ENCODE data around the gene TBCE.
"Not testable (repeated sequence)": the region's sequence is repeated elsewhere in the genome, so short reads cannot be mapped to it uniquely, and the experiment has no call there.

The TBCE gene

DNA sequence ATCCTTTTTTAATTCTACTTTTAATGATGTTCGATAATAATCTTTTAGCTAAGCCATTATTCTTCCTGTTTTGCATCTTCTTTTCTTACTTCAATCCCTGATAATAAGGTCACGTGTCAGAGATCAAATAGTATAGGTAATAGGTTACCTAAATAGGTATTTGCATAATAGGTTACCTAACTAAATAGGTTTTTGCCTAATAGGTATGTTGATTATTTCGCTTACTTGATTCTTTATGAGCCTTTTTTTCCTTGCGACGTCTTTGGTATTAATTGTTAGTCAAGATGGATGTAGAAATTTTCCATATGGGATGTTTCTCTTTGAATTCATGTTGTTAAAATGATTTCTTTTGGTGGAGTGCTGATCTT lies 36.3 kb upstream of the TBCE start:
- Histone ChIP-seq H3K4me1 (ENCODE audit: control insufficient read depth, insufficient read depth, low read length) (peaks cover 30% of the 10 kb centered on the region), H3K4me3 (ENCODE audit: low read length) (no peak overlapping the region), H3K27ac (ENCODE audit: low read depth, low read length) (no peak overlapping the region), H3K27me3 (ENCODE audit: control insufficient read depth, insufficient read depth, low read length) (no peaks in the 10 kb centered on the region), H3K36me3 (ENCODE audit: control insufficient read depth, insufficient read depth, low read length) (no peaks in the 10 kb centered on the region), H3K9ac (ENCODE audit: low read length) (no peak overlapping the region)

DNA sequence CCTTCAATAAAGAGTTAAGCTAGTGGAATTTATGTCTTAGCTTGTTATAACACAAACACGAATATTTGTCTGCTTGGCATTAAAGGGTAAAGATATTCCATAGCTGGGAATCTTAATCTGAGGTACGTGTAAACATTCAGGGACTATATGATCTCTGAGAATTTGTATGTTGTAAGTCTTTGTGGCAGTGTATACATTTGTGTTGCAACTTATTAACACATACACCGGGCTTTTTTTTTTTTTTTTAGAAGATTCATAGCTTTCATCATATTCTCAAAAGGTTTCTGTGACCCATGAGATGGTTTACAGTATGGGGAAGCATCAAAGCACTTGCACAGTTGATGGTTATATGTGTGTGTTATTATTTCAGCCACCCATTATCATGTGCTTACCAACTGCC lies 35.8 kb upstream of the TBCE start:
- H3K36me3 ChIP-seq (ENCODE audit: control insufficient read depth, insufficient read depth, low read length), result no peaks in the 10 kb centered on the region
- peaks cover 25% of the 10 kb centered on the region for H3K4me1 ChIP-seq (ENCODE audit: control insufficient read depth, insufficient read depth, low read length)
- H3K27ac ChIP-seq (ENCODE audit: low read depth, low read length), result no peak overlapping the region
- H3K4me3 ChIP-seq (ENCODE audit: low read length), result no peak overlapping the region
- no peak overlapping the region for H3K9ac ChIP-seq (ENCODE audit: low read length)
- no peaks in the 10 kb centered on the region for H3K27me3 ChIP-seq (ENCODE audit: control insufficient read depth, insufficient read depth, low read length)

DNA sequence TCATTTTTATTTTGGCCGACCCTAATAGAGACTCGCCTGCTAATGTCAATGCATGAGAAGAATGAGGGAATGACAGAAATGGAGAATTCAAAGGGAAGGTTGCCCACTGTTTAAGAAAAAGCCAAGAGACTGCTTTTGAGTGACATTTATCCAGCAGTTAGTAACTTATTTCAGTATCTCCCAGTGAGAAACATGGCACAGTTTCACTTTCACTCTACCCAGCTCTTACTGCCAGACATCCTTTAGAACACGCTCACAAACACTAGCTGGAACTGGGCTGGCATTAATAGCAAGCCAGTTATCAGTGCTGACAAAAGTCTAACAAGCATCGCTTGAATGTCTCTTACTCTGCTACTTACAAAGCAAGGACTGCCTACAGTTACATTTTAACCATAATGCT lies 30.3 kb upstream of the TBCE start:
- Histone ChIP-seq H3K27me3 (ENCODE audit: control insufficient read depth, insufficient read depth, low read length) (no peaks in the 10 kb centered on the region), H3K4me1 (ENCODE audit: control insufficient read depth, insufficient read depth, low read length) (peaks cover 3% of the 10 kb centered on the region), H3K27ac (ENCODE audit: low read depth, low read length) (no peak overlapping the region), H3K9ac (ENCODE audit: low read length) (no peak overlapping the region), H3K36me3 (ENCODE audit: control insufficient read depth, insufficient read depth, low read length) (peaks cover 5% of the 10 kb centered on the region), H3K4me3 (ENCODE audit: low read length) (no peak overlapping the region)

DNA sequence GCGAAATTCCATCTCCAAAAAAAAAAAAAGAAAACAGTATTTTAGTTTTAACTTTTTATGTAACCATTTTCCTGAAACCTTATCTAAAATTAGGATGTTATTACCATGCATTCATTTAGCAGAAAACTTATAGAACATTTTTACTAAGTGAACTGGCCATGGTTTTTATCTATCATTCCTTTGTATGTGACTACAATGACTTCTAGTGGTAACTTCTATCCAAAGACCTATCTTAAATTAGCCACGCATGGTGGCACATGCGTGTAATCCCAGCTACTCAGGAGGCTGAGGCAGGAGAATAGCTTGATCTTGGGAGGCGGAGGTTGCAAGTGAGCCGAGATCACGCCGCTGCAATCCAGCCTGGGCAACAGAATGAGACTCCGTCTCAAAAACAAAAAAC lies 27.5 kb upstream of the TBCE start:
- H3K9ac ChIP-seq (ENCODE audit: low read length), result no peak overlapping the region
- H3K4me1 ChIP-seq (ENCODE audit: control insufficient read depth, insufficient read depth, low read length), result peaks cover 3% of the 10 kb centered on the region
- H3K36me3 ChIP-seq (ENCODE audit: control insufficient read depth, insufficient read depth, low read length), result peaks cover 5% of the 10 kb centered on the region
- H3K27ac ChIP-seq (ENCODE audit: low read depth, low read length), result no peak overlapping the region
- H3K4me3 ChIP-seq (ENCODE audit: low read length), result no peak overlapping the region
- no peaks in the 10 kb centered on the region for H3K27me3 ChIP-seq (ENCODE audit: control insufficient read depth, insufficient read depth, low read length)

DNA sequence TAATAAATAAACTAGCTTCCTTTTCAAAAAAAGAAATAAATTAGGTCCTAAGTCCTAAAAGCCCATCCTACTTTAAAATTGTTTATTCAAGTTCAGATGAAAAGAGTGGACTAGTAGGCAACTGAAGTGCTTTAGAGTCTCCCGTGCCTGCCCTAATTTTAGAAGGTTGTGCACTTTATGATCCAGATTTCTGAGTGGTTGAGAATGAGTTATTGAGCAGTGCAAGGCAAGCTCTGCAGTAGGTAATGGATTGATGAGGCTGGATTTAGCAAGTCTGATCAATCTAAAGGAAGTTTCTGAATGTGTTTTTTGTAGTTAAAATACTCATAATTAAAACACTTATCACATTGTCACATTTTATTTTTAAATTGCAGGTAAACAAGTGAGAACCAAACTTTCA lies 25.9 kb upstream of the TBCE start:
- no peak overlapping the region for H3K9ac ChIP-seq (ENCODE audit: low read length)
- H3K27me3 ChIP-seq (ENCODE audit: control insufficient read depth, insufficient read depth, low read length), result no peaks in the 10 kb centered on the region
- peaks cover 5% of the 10 kb centered on the region for H3K36me3 ChIP-seq (ENCODE audit: control insufficient read depth, insufficient read depth, low read length)
- H3K27ac ChIP-seq (ENCODE audit: low read depth, low read length), result no peak overlapping the region
- no peak overlapping the region for H3K4me3 ChIP-seq (ENCODE audit: low read length)
- H3K4me1 ChIP-seq (ENCODE audit: control insufficient read depth, insufficient read depth, low read length), result peaks cover 3% of the 10 kb centered on the region

DNA sequence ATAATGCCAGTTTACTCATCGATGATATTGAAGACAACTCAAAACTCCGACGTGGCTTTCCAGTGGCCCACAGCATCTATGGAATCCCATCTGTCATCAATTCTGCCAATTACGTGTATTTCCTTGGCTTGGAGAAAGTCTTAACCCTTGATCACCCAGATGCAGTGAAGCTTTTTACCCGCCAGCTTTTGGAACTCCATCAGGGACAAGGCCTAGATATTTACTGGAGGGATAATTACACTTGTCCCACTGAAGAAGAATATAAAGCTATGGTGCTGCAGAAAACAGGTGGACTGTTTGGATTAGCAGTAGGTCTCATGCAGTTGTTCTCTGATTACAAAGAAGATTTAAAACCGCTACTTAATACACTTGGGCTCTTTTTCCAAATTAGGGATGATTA lies 25.2 kb upstream of the TBCE start:
- H3K27me3 ChIP-seq (ENCODE audit: control insufficient read depth, insufficient read depth, low read length), result no peaks in the 10 kb centered on the region
- H3K4me1 ChIP-seq (ENCODE audit: control insufficient read depth, insufficient read depth, low read length), result no peaks in the 10 kb centered on the region
- peaks cover under 1% of the 10 kb centered on the region for H3K36me3 ChIP-seq (ENCODE audit: control insufficient read depth, insufficient read depth, low read length)
- no peak overlapping the region for H3K4me3 ChIP-seq (ENCODE audit: low read length)
- no peak overlapping the region for H3K27ac ChIP-seq (ENCODE audit: low read depth, low read length)
- no peak overlapping the region for H3K9ac ChIP-seq (ENCODE audit: low read length)

DNA sequence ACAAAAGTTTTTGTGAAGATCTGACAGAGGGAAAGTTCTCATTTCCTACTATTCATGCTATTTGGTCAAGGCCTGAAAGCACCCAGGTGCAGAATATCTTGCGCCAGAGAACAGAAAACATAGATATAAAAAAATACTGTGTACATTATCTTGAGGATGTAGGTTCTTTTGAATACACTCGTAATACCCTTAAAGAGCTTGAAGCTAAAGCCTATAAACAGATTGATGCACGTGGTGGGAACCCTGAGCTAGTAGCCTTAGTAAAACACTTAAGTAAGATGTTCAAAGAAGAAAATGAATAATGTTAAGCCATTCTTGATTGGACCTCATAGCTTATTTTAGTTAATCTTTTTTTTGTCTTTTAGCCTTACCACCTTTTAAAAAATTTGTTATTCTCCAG lies 24.8 kb upstream of the TBCE start:
- no peaks in the 10 kb centered on the region for H3K27me3 ChIP-seq (ENCODE audit: control insufficient read depth, insufficient read depth, low read length)
- H3K9ac ChIP-seq (ENCODE audit: low read length), result no peak overlapping the region
- H3K4me3 ChIP-seq (ENCODE audit: low read length), result no peak overlapping the region
- H3K27ac ChIP-seq (ENCODE audit: low read depth, low read length), result no peak overlapping the region
- no peaks in the 10 kb centered on the region for H3K36me3 ChIP-seq (ENCODE audit: control insufficient read depth, insufficient read depth, low read length)
- H3K4me1 ChIP-seq (ENCODE audit: control insufficient read depth, insufficient read depth, low read length), result no peaks in the 10 kb centered on the region

DNA sequence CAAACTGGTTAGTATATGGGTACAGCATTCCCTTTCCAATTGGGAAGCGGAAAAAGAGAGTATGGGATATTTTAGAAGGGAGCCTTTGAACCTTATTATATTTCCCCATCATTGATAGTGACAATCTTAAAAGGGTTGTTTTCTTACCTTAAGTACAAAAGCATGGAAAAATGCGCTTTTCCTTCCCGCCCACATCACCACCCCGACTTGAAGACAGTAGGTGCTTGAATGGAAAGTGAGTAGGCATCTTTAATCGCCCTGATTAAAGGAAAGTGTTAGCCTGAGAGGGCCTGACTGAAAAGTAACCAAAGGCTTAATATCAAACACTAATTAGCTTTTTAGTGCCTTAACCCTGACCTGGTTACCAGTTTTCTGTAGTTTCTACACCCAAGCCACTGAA lies 23.5 kb upstream of the TBCE start:
- H3K27ac ChIP-seq (ENCODE audit: low read depth, low read length), result no peak overlapping the region
- H3K9ac ChIP-seq (ENCODE audit: low read length), result no peak overlapping the region
- H3K27me3 ChIP-seq (ENCODE audit: control insufficient read depth, insufficient read depth, low read length), result no peaks in the 10 kb centered on the region
- H3K36me3 ChIP-seq (ENCODE audit: control insufficient read depth, insufficient read depth, low read length), result no peaks in the 10 kb centered on the region
- H3K4me1 ChIP-seq (ENCODE audit: control insufficient read depth, insufficient read depth, low read length), result no peaks in the 10 kb centered on the region
- H3K4me3 ChIP-seq (ENCODE audit: low read length), result no peak overlapping the region

DNA sequence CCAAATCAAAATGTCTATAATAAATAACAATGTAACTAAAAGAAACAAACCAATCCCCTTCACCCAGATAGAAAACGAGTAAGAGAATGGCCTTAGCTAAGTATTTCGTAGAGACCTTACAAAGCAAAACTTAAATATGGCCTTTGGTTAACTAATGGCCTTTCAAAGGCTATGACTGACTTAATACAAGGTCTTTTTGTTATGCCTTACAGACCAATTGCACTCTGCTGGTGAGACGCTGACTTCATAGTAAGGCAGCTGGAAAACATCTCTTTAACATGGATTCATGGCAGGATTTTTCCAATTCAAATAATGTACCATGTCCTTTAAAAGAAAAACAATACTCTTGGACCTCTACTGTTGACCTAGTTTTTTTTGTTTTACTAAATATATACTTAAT lies 15.8 kb upstream of the TBCE start:
- Histone ChIP-seq H3K4me1 (ENCODE audit: control insufficient read depth, insufficient read depth, low read length) (no peaks in the 10 kb centered on the region), H3K36me3 (ENCODE audit: control insufficient read depth, insufficient read depth, low read length) (no peaks in the 10 kb centered on the region), H3K27ac (ENCODE audit: low read depth, low read length) (no peak overlapping the region), H3K4me3 (ENCODE audit: low read length) (no peak overlapping the region), H3K27me3 (ENCODE audit: control insufficient read depth, insufficient read depth, low read length) (no peaks in the 10 kb centered on the region), H3K9ac (ENCODE audit: low read length) (no peak overlapping the region)

DNA sequence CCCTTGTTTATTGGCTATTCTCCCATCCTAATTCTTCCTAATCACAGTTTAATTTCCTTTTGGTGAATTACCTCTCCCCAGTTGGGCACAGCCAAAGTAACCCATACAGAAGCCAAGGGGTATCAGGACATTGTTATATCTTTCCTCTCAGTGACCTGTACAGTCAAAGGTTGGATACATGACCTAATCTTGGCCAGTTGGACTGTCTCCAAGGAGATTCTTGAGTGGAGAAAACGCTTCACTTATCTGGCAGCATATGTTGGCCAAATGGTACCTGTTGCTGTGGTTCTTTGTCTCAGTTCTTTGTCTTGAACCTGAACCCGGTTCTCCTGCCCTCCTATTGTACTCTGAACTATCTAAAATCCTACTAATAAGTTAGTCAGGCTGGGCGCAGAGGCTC lies 15.3 kb upstream of the TBCE start:
- H3K27ac ChIP-seq (ENCODE audit: low read depth, low read length), result no peak overlapping the region
- H3K9ac ChIP-seq (ENCODE audit: low read length), result no peak overlapping the region
- no peak overlapping the region for H3K4me3 ChIP-seq (ENCODE audit: low read length)
- H3K27me3 ChIP-seq (ENCODE audit: control insufficient read depth, insufficient read depth, low read length), result no peaks in the 10 kb centered on the region
- H3K36me3 ChIP-seq (ENCODE audit: control insufficient read depth, insufficient read depth, low read length), result no peaks in the 10 kb centered on the region
- H3K4me1 ChIP-seq (ENCODE audit: control insufficient read depth, insufficient read depth, low read length), result no peaks in the 10 kb centered on the region

DNA sequence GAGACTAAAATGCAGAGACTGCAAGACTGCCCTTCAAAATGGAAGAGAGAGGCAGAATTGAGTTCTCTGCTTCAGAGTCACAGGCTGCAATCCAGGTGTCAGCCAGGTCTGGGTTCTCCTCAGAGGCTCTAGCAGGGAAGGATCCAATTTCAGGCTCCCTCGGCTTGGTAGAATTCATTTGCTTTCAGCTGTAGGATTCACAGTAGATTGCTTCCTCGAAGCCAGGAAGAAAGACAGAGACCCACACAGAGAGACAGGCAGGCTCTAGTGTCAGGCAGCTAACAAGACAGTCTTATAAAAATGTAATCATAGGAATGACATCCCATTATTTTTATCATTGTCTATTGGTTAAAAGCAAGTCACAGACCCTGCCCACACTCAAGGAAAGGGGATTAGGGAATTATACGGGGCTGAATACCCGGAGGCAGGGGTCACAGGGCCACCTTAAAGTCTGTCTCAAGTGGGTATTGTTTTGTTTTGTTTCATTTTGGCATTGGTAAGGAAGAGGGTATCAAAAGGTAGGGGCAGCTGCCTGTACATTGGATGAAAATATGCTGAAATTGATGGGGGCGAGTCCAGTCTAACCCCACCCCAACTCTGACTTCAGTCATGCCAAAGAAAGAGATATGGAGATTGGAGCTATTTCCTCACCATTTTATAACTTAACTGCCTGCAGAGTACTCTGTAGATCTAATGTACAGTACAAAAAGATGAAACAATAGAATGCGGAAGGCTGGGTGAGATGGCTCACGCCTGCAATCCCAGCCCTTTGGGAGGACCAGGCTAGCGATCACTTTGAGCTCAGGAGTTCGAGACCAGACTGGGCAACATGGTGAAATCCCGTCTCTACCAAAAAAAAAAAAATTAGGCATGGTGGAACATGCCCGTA lies 9.5 kb upstream of the TBCE start:
- Histone ChIP-seq H3K4me3 (ENCODE audit: low read length) (no peak overlapping the region), H3K9ac (ENCODE audit: low read length) (no peak overlapping the region), H3K36me3 (ENCODE audit: control insufficient read depth, insufficient read depth, low read length) (no peaks in the 10 kb centered on the region), H3K27me3 (ENCODE audit: control insufficient read depth, insufficient read depth, low read length) (no peaks in the 10 kb centered on the region), H3K27ac (ENCODE audit: low read depth, low read length) (no peak overlapping the region), H3K4me1 (ENCODE audit: control insufficient read depth, insufficient read depth, low read length) (no peaks in the 10 kb centered on the region)

DNA sequence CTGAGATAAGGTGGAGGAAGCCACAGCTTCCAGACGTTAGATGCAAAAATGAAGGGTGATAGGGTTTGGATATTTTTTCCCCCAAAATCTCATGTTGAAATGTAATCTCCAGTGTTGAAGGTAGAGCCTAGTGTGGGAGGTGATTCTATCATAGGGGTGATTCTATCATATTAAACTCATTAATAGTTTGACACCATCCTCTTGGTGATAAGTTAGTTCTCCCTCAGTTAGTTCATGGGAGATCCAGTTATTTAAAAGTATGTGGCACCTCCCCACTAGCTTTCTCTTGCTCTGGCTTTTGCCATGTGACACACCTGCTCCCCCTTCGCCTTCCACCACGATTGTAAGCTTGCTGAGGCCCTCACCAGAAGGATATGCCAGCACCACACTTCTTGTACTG lies 8.3 kb upstream of the TBCE start:
- Histone ChIP-seq H3K4me3 (ENCODE audit: low read length) (no peak overlapping the region), H3K4me1 (ENCODE audit: control insufficient read depth, insufficient read depth, low read length) (no peaks in the 10 kb centered on the region), H3K27me3 (ENCODE audit: control insufficient read depth, insufficient read depth, low read length) (no peaks in the 10 kb centered on the region), H3K27ac (ENCODE audit: low read depth, low read length) (no peak overlapping the region), H3K36me3 (ENCODE audit: control insufficient read depth, insufficient read depth, low read length) (no peaks in the 10 kb centered on the region), H3K9ac (ENCODE audit: low read length) (no peak overlapping the region)

DNA sequence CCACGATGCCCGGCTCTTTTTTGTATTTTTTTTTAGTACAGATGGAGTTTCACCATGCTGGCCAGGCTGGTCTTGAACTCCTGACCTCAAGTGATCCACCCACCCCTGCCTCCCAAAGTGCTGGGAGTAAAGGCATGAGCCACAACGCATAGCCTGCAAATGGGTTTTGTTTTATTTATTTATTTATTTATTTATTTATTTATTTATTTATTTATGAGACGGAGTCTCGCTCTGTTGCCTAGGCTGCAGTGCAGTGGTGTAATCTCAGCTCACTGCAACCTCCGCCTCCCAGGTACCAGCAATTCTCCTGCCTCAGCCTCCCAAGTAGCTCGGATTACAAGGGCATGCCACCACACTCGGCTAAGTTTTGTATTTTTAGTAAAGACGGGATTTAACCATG lies 3.0 kb upstream of the TBCE start:
- H3K27ac ChIP-seq (ENCODE audit: low read depth, low read length); H3K4me3 ChIP-seq (ENCODE audit: low read length); H3K27me3 ChIP-seq (ENCODE audit: control insufficient read depth, insufficient read depth, low read length); H3K4me1 ChIP-seq (ENCODE audit: control insufficient read depth, insufficient read depth, low read length); H3K36me3 ChIP-seq (ENCODE audit: control insufficient read depth, insufficient read depth, low read length); H3K9ac ChIP-seq (ENCODE audit: low read length): not testable (repeated sequence)
